Esophagus (tissue), 2 donors: ENCODE measurements around the gene TPRN. TPM values are rescaled to one million over a fixed set of nuclear protein-coding genes. Genes with fewer than 3 reads are reported as not detected.

Experiments used
- H3K27ac ChIP-seq, 2 donors: one replicate each; pipeline ENCODE4 v1.5.1; 2013; ENCODE audit warnings: low read depth in 2 of 2, mild to moderate bottlenecking in 2 of 2, inconsistent platforms in 1 of 2, low read length in 1 of 2, moderate library complexity in 1 of 2
- H3K27me3 ChIP-seq, 2 donors: one replicate each; pipeline ENCODE4 v1.6.1; 2013; ENCODE audit warnings: low read length in 2 of 2, control low read depth in 1 of 2, mild to moderate bottlenecking in 1 of 2; ENCODE audit not compliant: insufficient read depth in 2 of 2, control insufficient read depth in 1 of 2
- H3K36me3 ChIP-seq, 2 donors: one replicate each; pipeline ENCODE4 v1.6.1; 2013; ENCODE audit warnings: low read length in 1 of 2; ENCODE audit not compliant: control insufficient read depth in 2 of 2, insufficient read depth in 2 of 2
- H3K4me1 ChIP-seq, 2 donors: one replicate each; pipeline ENCODE4 v1.6.1; 2013; ENCODE audit warnings: low read length in 1 of 2; ENCODE audit not compliant: control insufficient read depth in 2 of 2, insufficient read depth in 2 of 2
- H3K4me3 ChIP-seq, 2 donors: one replicate each; pipeline ENCODE4 v1.5.1; 2013; ENCODE audit warnings: low read length in 2 of 2, mild to moderate bottlenecking in 2 of 2, low read depth in 1 of 2, moderate library complexity in 1 of 2
- H3K9me3 ChIP-seq, 2 donors: one replicate each; pipeline ENCODE4 v1.6.1; 2013; ENCODE audit warnings: mild to moderate bottlenecking in 2 of 2, low read depth in 1 of 2, low read length in 1 of 2, moderate library complexity in 1 of 2; ENCODE audit not compliant: control insufficient read depth in 2 of 2, insufficient read depth in 1 of 2
- WGBS, 2 donors: extraction: QIAGEN DNeasy Blood & Tissue Kit; methylation state at CpG; one replicate each; pipeline ENCODE4 v1.1.7; 2013; 5-methylcytosine and 5-hydroxymethylcytosine counted together
- polyA plus RNA-seq, 2 donors: library from polyadenylated mRNA; stranded (reverse); fragments of 200-250 nt; gene quantifications; one replicate each; pipeline ENCODE4 v1.2.3, GENCODE V29; 2013
- donor health status: healthy with polysubstance abuse.
- donor health status: Bipolar disorder and iron deficiency.

TPRN gene
- polyA plus RNA-seq, 2 donors = 12.8 to 19.9 TPM

- Histone ChIP-seq H3K4me3 (no peak overlapping the region), H3K9me3 (no peaks in the 10 kb centered on the region), H3K4me1 (peaks cover 2 to 7% of the 10 kb centered on the region in 2 donors), H3K27me3 (no peaks in the 10 kb centered on the region), H3K36me3 (peaks cover 0 to 19% of the 10 kb centered on the region in 2 donors), H3K27ac (no peak overlapping the region)
- WGBS, 2 donors = 78 to 86% methylated on average over 19 to 21 of the region's 21 CpGs
Observed at GRCh38 chr9:137212520-137212919, 12.0 kb upstream of the TPRN start.

- Histone ChIP-seq H3K27ac (no peak overlapping the region), H3K27me3 (no peaks in the 10 kb centered on the region), H3K9me3 (no peaks in the 10 kb centered on the region), H3K4me3 (no peak overlapping the region), H3K4me1 (peaks cover 3 to 7% of the 10 kb centered on the region in 2 donors), H3K36me3 (peaks cover 0 to 17% of the 10 kb centered on the region in 2 donors)
- 84 to 89% methylated on average over 13 of the region's 13 CpGs for WGBS, 2 donors
Observed at GRCh38 chr9:137211532-137211931, 11.0 kb upstream of the TPRN start.

- Histone ChIP-seq H3K4me1 (peaks cover 6 to 24% of the 10 kb centered on the region in 2 donors), H3K4me3 (peak overlapping the region in 1 of 2 donors; percentile 81), H3K36me3 (peaks cover 0 to 4% of the 10 kb centered on the region in 2 donors), H3K27me3 (no peaks in the 10 kb centered on the region), H3K27ac (no peak overlapping the region), H3K9me3 (no peaks in the 10 kb centered on the region)
- WGBS, 2 donors = 66 to 76% methylated on average over 7 of the region's 7 CpGs
Observed at GRCh38 chr9:137206602-137207001, 6.1 kb upstream of the TPRN start.

- WGBS, 2 donors = 0 to 1% methylated on average over 67 to 98 of the region's 98 CpGs
- Histone ChIP-seq H3K9me3 (no peaks in the 10 kb centered on the region), H3K4me3 (peak within 1 kb of the TSS; percentile 81 to 95), H3K27ac (peak within 1 kb of the TSS; percentile 80 to 91), H3K4me1 (peaks cover 6 to 27% of the 10 kb centered on the region in 2 donors), H3K36me3 (peaks cover 0 to 4% of the 10 kb centered on the region in 2 donors), H3K27me3 (no peaks in the 10 kb centered on the region)
Observed at GRCh38 chr9:137205126-137206069, 4.9 kb upstream of the TPRN start, which contains the start of the genes NDOR1 and TMEM203. TSS of gene NDOR1 (plus strand) at chr9:137205700. CDS start at chr9:137205778, 78 bp downstream. TSS of gene TMEM203 (minus strand) at chr9:137205648. CDS start at chr9:137205414, 234 bp downstream.

GRCh38 chr9:137204731-137205125 is 4.2 kb upstream of the TPRN start:
- Histone ChIP-seq H3K4me3 (peak overlapping the region; percentile 81 to 95), H3K4me1 (peaks cover 6 to 27% of the 10 kb centered on the region in 2 donors), H3K27me3 (no peaks in the 10 kb centered on the region), H3K9me3 (no peaks in the 10 kb centered on the region), H3K36me3 (peaks cover 0 to 4% of the 10 kb centered on the region in 2 donors), H3K27ac (peak overlapping the region; percentile 80 to 91)
- WGBS, 2 donors = 10 to 15% methylated on average over 21 of the region's 21 CpGs

- 75 to 77% methylated on average over 8 of the region's 8 CpGs for WGBS, 2 donors
- H3K4me1 ChIP-seq = peaks cover 23 to 42% of the 10 kb centered on the region in 2 donors
- H3K27ac ChIP-seq = no peak overlapping the region
- no peaks in the 10 kb centered on the region for H3K36me3 ChIP-seq
- H3K27me3 ChIP-seq = no peaks in the 10 kb centered on the region
- no peak overlapping the region for H3K4me3 ChIP-seq
- no peaks in the 10 kb centered on the region for H3K9me3 ChIP-seq
Observed at GRCh38 chr9:137202966-137203365, 2.4 kb upstream of the TPRN start.

- no peaks in the 10 kb centered on the region for H3K27me3 ChIP-seq
- peak overlapping the region; percentile 83 to 88 for H3K27ac ChIP-seq
- peak overlapping the region; percentile 75 to 79 for H3K4me3 ChIP-seq
- 14% methylated on average over 23 of the region's 23 CpGs for WGBS, 2 donors
- H3K36me3 ChIP-seq = no peaks in the 10 kb centered on the region
- H3K9me3 ChIP-seq = no peaks in the 10 kb centered on the region
- H3K4me1 ChIP-seq = peaks cover 28 to 46% of the 10 kb centered on the region in 2 donors
Observed at GRCh38 chr9:137201205-137201868, 796 bp upstream of the TPRN start.

GRCh38 chr9:137199411-137200121 is 975 bp downstream of the TPRN start:
- 11 to 14% methylated on average over 42 to 51 of the region's 51 CpGs for WGBS, 2 donors
- H3K27ac ChIP-seq = peak overlapping the region; percentile 63 to 90
- no peaks in the 10 kb centered on the region for H3K9me3 ChIP-seq
- H3K36me3 ChIP-seq = no peaks in the 10 kb centered on the region
- peaks cover 29 to 51% of the 10 kb centered on the region in 2 donors for H3K4me1 ChIP-seq
- no peaks in the 10 kb centered on the region for H3K27me3 ChIP-seq
- H3K4me3 ChIP-seq = peak overlapping the region; percentile 45 to 75

GRCh38 chr9:137198902-137199283 is 1.6 kb downstream of the TPRN start:
- peak overlapping the region; percentile 45 to 75 for H3K4me3 ChIP-seq
- H3K27me3 ChIP-seq = no peaks in the 10 kb centered on the region
- peak overlapping the region; percentile 55 to 63 for H3K27ac ChIP-seq
- H3K36me3 ChIP-seq = no peaks in the 10 kb centered on the region
- peaks cover 29 to 51% of the 10 kb centered on the region in 2 donors for H3K4me1 ChIP-seq
- 65 to 72% methylated on average over 11 of the region's 11 CpGs for WGBS, 2 donors
- no peaks in the 10 kb centered on the region for H3K9me3 ChIP-seq
